Mesenchymal stem cell (in vitro differentiated cells and primary cell): ENCODE data around the gene CFHR5.

Experiments used
- DNase-seq: peaks from one replicate; pipeline ENCODE4 v3.0.0-alpha.2; 2013
- H2AFZ ChIP-seq: one replicate; pipeline ENCODE4 v1.6.1; 2013; ENCODE audit warnings: low read depth, mild to moderate bottlenecking, control low read depth, inconsistent platforms, low read length, moderate library complexity
- H2AK5ac ChIP-seq: 2 replicates; pipeline ENCODE4 v1.6.1; 2013; ENCODE audit warnings: low read length, moderate library complexity, mild to moderate bottlenecking, inconsistent platforms; ENCODE audit not compliant: severe bottlenecking
- H2BK120ac ChIP-seq: one replicate; pipeline ENCODE4 v1.6.1; 2013; ENCODE audit warnings: low read depth, mild to moderate bottlenecking, inconsistent platforms, low read length, moderate library complexity
- H2BK12ac ChIP-seq, 2 experiments: one replicate each; pipeline ENCODE4 v1.6.1; 2013; ENCODE audit warnings: inconsistent platforms in 2 of 2, low read length in 2 of 2, mild to moderate bottlenecking in 2 of 2, moderate library complexity in 2 of 2, control low read depth in 1 of 2
- H2BK15ac ChIP-seq: one replicate; pipeline ENCODE4 v1.6.1; 2013; ENCODE audit warnings: mild to moderate bottlenecking, low read depth, inconsistent platforms; ENCODE audit not compliant: poor library complexity, severe bottlenecking
- H2BK5ac ChIP-seq: 2 replicates; pipeline ENCODE4 v1.6.1; 2013; ENCODE audit warnings: low read depth, mild to moderate bottlenecking, low read length, control low read depth, inconsistent platforms; ENCODE audit not compliant: poor library complexity, severe bottlenecking
- H3K14ac ChIP-seq, 2 experiments: one replicate each; pipeline ENCODE4 v1.6.1; 2013; ENCODE audit warnings: inconsistent platforms in 2 of 2, low read length in 2 of 2, control low read depth in 1 of 2, mild to moderate bottlenecking in 1 of 2, moderate library complexity in 1 of 2
- H3K18ac ChIP-seq, 2 experiments: one replicate each; pipeline ENCODE4 v1.6.1; 2013; ENCODE audit warnings: inconsistent platforms in 2 of 2, low read length in 2 of 2, control low read depth in 1 of 2, low read depth in 1 of 2, mild to moderate bottlenecking in 1 of 2
- H3K23ac ChIP-seq, 2 experiments: one replicate each; pipeline ENCODE4 v1.6.1; 2013; ENCODE audit warnings: inconsistent platforms in 2 of 2, low read length in 2 of 2, mild to moderate bottlenecking in 2 of 2, moderate library complexity in 2 of 2, control low read depth in 1 of 2
- H3K27ac ChIP-seq: 2 replicates; pipeline ENCODE4 v1.5.1; 2013; ENCODE audit warnings: mild to moderate bottlenecking, moderate library complexity, low read length, control low read depth, inconsistent platforms; ENCODE audit not compliant: poor library complexity, severe bottlenecking
- H3K27me3 ChIP-seq, 2 experiments: 2 replicates each; pipeline versions ENCODE4 v1.6.1 to v1.7.0; 2013; ENCODE audit warnings: low read length in 2 of 2, mild to moderate bottlenecking in 2 of 2, moderate library complexity in 2 of 2, control low read depth in 1 of 2, inconsistent platforms in 1 of 2; ENCODE audit not compliant: control insufficient read depth in 1 of 2, insufficient read depth in 1 of 2
- H3K36me3 ChIP-seq, 2 experiments: 2 replicates each; pipeline versions ENCODE4 v1.6.1 to v1.7.0; 2013; ENCODE audit warnings: low read length in 2 of 2, control low read depth in 1 of 2, inconsistent platforms in 1 of 2, low read depth in 1 of 2, mild to moderate bottlenecking in 1 of 2; ENCODE audit not compliant: insufficient read depth in 2 of 2, control insufficient read depth in 1 of 2
- H3K4ac ChIP-seq, 2 experiments: one replicate each; pipeline ENCODE4 v1.6.1; 2013; ENCODE audit warnings: inconsistent platforms in 2 of 2, low read length in 2 of 2, mild to moderate bottlenecking in 2 of 2, moderate library complexity in 2 of 2, control low read depth in 1 of 2, low read depth in 1 of 2
- H3K4me1 ChIP-seq: 2 replicates; pipeline ENCODE4 v1.6.1; 2013; ENCODE audit warnings: low read depth, low read length, control low read depth; ENCODE audit not compliant: control insufficient read depth, insufficient read depth
- H3K4me2 ChIP-seq: 2 replicates; pipeline ENCODE4 v1.6.1; 2013; ENCODE audit warnings: low read length, mild to moderate bottlenecking, inconsistent platforms; ENCODE audit not compliant: poor library complexity, severe bottlenecking
- H3K4me3 ChIP-seq, 2 experiments: 2 replicates each; pipeline versions ENCODE4 v1.5.1 to v1.7.0; 2013; ENCODE audit warnings: low read length in 2 of 2, mild to moderate bottlenecking in 2 of 2, control low read depth in 1 of 2, low read depth in 1 of 2; ENCODE audit not compliant: insufficient read depth in 1 of 2
- H3K79me1 ChIP-seq: replicated peaks from 2 replicates; pipeline ENCODE4 v1.6.1; 2013; ENCODE audit warnings: mild to moderate bottlenecking, control low read depth, low read length, inconsistent platforms; ENCODE audit not compliant: poor library complexity, severe bottlenecking
- H3K9ac ChIP-seq: 2 replicates; pipeline ENCODE4 v1.7.0; 2013; ENCODE audit warnings: mild to moderate bottlenecking, low read length, moderate library complexity
- H3K9me3 ChIP-seq: 2 replicates; pipeline ENCODE4 v1.7.0; 2013; ENCODE audit warnings: mild to moderate bottlenecking, low read length; ENCODE audit not compliant: control insufficient read depth
- H4K8ac ChIP-seq: one replicate; pipeline ENCODE4 v1.6.1; 2013; ENCODE audit warnings: inconsistent platforms, mild to moderate bottlenecking, low read length, moderate library complexity
- H4K91ac ChIP-seq: one replicate; pipeline ENCODE4 v1.6.1; 2013; ENCODE audit warnings: mild to moderate bottlenecking, low read length, inconsistent platforms
- WGBS: methylation state at CpG from one replicate; pipeline ENCODE4 v1.1.7; 2013; ENCODE audit warnings: mixed read lengths; 5-methylcytosine and 5-hydroxymethylcytosine counted together

CFHR5 gene

DNA sequence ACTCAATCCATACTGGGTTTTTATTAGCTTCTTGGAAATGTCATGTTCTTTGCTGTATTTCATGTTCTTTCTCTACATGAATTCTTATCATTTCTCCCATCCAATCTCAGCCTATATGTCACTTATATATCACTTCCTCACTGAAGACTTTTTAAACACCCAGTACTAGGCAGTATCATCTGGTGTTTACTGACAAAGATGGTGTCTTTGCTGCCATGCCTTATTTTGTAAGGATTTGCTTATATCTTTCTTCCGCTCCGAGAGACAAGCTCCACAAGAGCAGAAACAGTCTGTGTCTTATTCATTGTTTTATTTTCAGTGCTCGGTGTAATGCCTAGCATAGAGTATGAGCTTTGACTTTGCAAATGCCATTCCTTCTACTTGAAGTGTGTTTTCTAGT, 59.5 kb downstream of the CFHR5 start:
- H2BK12ac ChIP-seq = no peak overlapping the region
- H3K9ac ChIP-seq = no peak overlapping the region
- H3K36me3 ChIP-seq = no peaks in the 10 kb centered on the region
- H2BK5ac ChIP-seq = no peak overlapping the region
- H3K18ac ChIP-seq = no peak overlapping the region
- WGBS = 100% methylated on average over 3 of the region's 3 CpGs
- H2BK15ac ChIP-seq = no peak overlapping the region
- H4K8ac ChIP-seq = no peak overlapping the region
- no peak for DNase-seq
- H3K4me1 ChIP-seq = no peaks in the 10 kb centered on the region
- no peak overlapping the region for H3K4ac ChIP-seq
- H3K23ac ChIP-seq = no peak overlapping the region
- H3K14ac ChIP-seq = no peak overlapping the region
- H2AFZ ChIP-seq = no peak overlapping the region
- no peak overlapping the region for H3K27ac ChIP-seq
- H2AK5ac ChIP-seq = no peak overlapping the region
- H3K4me2 ChIP-seq = no peak overlapping the region
- no peaks in the 10 kb centered on the region for H3K79me1 ChIP-seq
- H4K91ac ChIP-seq = no peak overlapping the region
- no peaks in the 10 kb centered on the region for H3K9me3 ChIP-seq
- H3K4me3 ChIP-seq = no peak overlapping the region
- no peaks in the 10 kb centered on the region for H3K27me3 ChIP-seq
- no peak overlapping the region for H2BK120ac ChIP-seq

GRCh38 chr1:197041486-197042353, 64.4 kb downstream of the CFHR5 start:
- no peak overlapping the region for H3K27ac ChIP-seq
- H3K18ac ChIP-seq = no peak overlapping the region
- H2AK5ac ChIP-seq = no peak overlapping the region
- no peak overlapping the region for H4K91ac ChIP-seq
- H3K79me1 ChIP-seq = no peaks in the 10 kb centered on the region
- no peak overlapping the region for H2BK12ac ChIP-seq
- no peak overlapping the region for H2BK5ac ChIP-seq
- H3K9me3 ChIP-seq = no peaks in the 10 kb centered on the region
- H4K8ac ChIP-seq = no peak overlapping the region
- no peak for DNase-seq
- H2BK120ac ChIP-seq = no peak overlapping the region
- H3K23ac ChIP-seq = no peak overlapping the region
- no peak overlapping the region for H3K9ac ChIP-seq
- H2BK15ac ChIP-seq = no peak overlapping the region
- 82% methylated on average over 2 of the region's 7 CpGs for WGBS
- H3K4me3 ChIP-seq = no peak overlapping the region
- H3K4me2 ChIP-seq = no peak overlapping the region
- H3K4me1 ChIP-seq = no peaks in the 10 kb centered on the region
- H3K27me3 ChIP-seq = no peaks in the 10 kb centered on the region
- no peak overlapping the region for H3K4ac ChIP-seq
- H3K36me3 ChIP-seq = no peaks in the 10 kb centered on the region
- no peak overlapping the region for H3K14ac ChIP-seq
- H2AFZ ChIP-seq = no peak overlapping the region

- WGBS = 80% methylated on average over 4 of the region's 4 CpGs
- no peak overlapping the region for H3K4ac ChIP-seq
Measured at GRCh38 chr1:197042676-197043341, 65.5 kb downstream of the CFHR5 start.

DNA sequence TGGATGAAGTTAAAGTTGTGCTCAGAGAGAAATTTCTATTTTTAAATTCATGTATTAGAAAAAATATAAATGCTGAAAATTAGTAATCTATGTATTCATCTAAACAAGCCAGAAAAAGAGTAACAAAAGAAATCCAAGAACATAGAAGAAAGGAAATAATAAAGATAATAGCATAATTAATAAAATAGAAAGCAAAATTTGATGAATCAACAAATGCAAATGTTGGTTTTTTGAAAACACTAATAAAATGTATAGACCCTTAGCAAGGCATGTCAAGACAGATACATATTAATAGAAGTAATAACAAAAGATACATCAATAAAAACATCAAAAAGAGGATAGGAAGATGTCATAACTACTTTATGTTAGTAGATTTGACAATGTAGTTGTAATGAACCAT, 71.7 kb downstream of the CFHR5 start:
- Histone ChIP-seq H3K4ac (no peak overlapping the region), H2AFZ (no peak overlapping the region), H3K79me1 (no peaks in the 10 kb centered on the region), H3K9ac (no peak overlapping the region), H2BK15ac (no peak overlapping the region), H3K4me3 (no peak overlapping the region), H3K9me3 (no peaks in the 10 kb centered on the region), H2BK5ac (no peak overlapping the region), H3K14ac (no peak overlapping the region), H3K4me1 (no peaks in the 10 kb centered on the region), H2BK120ac (no peak overlapping the region), H3K18ac (no peak overlapping the region), H4K91ac (no peak overlapping the region), H3K27me3 (no peaks in the 10 kb centered on the region), H3K27ac (no peak overlapping the region), H3K36me3 (no peaks in the 10 kb centered on the region), H2BK12ac (no peak overlapping the region), H2AK5ac (no peak overlapping the region), H3K23ac (no peak overlapping the region), H4K8ac (no peak overlapping the region), H3K4me2 (no peak overlapping the region)
- DNase-seq = no peak

More at GRCh38 chr1:197042676-197043341, 65.5 kb downstream of the CFHR5 start:
- no peak overlapping the region for H2BK5ac ChIP-seq
- H3K4me3 ChIP-seq = no peak overlapping the region
- H3K27ac ChIP-seq = no peak overlapping the region
- no peak overlapping the region for H3K14ac ChIP-seq
- H3K9me3 ChIP-seq = no peaks in the 10 kb centered on the region
- H3K79me1 ChIP-seq = no peaks in the 10 kb centered on the region
- H2BK120ac ChIP-seq = no peak overlapping the region
- H3K9ac ChIP-seq = peak overlapping the region; percentile 41
- H2AFZ ChIP-seq = no peak overlapping the region
- no peak overlapping the region for H4K91ac ChIP-seq
- no peak overlapping the region for H2BK15ac ChIP-seq
- no peak overlapping the region for H2AK5ac ChIP-seq
- H3K4me2 ChIP-seq = no peak overlapping the region
- no peak overlapping the region for H3K18ac ChIP-seq
- DNase-seq = no peak
- H4K8ac ChIP-seq = no peak overlapping the region
- H2BK12ac ChIP-seq = no peak overlapping the region
- no peaks in the 10 kb centered on the region for H3K36me3 ChIP-seq
- no peaks in the 10 kb centered on the region for H3K27me3 ChIP-seq
- no peak overlapping the region for H3K23ac ChIP-seq
- H3K4me1 ChIP-seq = no peaks in the 10 kb centered on the region
